ENCODE results near the gene TRANK1. TPM values are rescaled to one million over a fixed set of nuclear protein-coding genes. Genes with fewer than 3 reads are reported as not detected.

TRANK1 gene
- total RNA-seq, 2 experiments from 2014 or later, result 39.2 to 44.8 TPM

DNA sequence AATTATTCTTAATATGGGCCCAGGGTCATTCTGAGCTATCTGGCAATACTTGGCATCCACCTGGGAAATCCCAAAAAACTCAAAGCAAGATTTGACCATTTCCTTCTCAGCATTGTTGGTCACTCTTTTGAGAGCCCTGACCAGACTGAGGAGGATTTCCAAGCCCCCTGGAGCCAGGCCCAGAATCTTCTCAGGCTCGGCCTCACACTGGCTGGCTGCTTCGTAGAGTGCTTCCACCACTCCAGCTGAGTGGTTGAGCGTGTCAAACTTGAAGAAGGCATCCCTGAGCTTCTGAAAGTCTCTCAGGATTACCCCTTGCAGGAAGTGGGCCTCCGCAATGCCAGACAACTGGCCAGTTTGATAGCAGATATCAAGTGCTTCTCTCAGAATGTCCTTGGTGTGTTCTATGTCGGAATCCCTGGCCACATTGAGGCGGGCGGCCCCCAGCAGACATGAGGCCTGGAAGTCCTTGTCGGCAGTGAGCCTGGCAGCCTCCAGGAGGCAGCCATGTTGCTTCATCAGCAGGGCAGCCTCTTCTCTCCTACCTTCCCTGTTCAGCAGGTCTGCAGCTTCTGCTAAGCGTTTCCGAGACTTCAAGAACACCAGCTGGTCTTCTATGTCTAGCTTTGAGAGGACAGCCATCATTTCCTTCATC lies 111.6 kb downstream of the TRANK1 start:
- Histone ChIP-seq H3K4me3 (ENCODE audit: low read length) (no peak overlapping the region), H3K27ac (ENCODE audit: low read depth in 1 of 2, low read length in 2 of 2) (no peak overlapping the region), H3K27me3 (ENCODE audit: control insufficient read depth in 1 of 2, insufficient read depth in 2 of 2, low read length in 2 of 2) (no peaks in the 10 kb centered on the region), H3K36me3 (ENCODE audit: insufficient read depth, low read length) (peaks cover 96% of the 10 kb centered on the region), H3K4me1 (ENCODE audit: insufficient read depth, low read length) (no peaks in the 10 kb centered on the region), H3K9me3 (ENCODE audit: control insufficient read depth in 1 of 2, insufficient read depth in 1 of 2, low read length in 2 of 2) (no peaks in the 10 kb centered on the region)
- Mint-ChIP-seq H3K4me3 (no peak overlapping the region), H3K27ac (no peak overlapping the region), H3K27me3 (no peaks in the 10 kb centered on the region), H3K36me3 (ENCODE audit: low read depth) (peaks cover 98% of the 10 kb centered on the region), H3K9me3 (no peaks in the 10 kb centered on the region), H3K4me1 (ENCODE audit: low read depth) (no peaks in the 10 kb centered on the region)
- POLR2A ChIA-PET, result no interaction called here
- ATAC-seq (ENCODE audit: poor library complexity) (no peak), DNase-seq (no peak)
- intact Hi-C loops (cut with DNase I, micrococcal nuclease), result no loop called here
- TF ChIP-seq, protein P1, sequence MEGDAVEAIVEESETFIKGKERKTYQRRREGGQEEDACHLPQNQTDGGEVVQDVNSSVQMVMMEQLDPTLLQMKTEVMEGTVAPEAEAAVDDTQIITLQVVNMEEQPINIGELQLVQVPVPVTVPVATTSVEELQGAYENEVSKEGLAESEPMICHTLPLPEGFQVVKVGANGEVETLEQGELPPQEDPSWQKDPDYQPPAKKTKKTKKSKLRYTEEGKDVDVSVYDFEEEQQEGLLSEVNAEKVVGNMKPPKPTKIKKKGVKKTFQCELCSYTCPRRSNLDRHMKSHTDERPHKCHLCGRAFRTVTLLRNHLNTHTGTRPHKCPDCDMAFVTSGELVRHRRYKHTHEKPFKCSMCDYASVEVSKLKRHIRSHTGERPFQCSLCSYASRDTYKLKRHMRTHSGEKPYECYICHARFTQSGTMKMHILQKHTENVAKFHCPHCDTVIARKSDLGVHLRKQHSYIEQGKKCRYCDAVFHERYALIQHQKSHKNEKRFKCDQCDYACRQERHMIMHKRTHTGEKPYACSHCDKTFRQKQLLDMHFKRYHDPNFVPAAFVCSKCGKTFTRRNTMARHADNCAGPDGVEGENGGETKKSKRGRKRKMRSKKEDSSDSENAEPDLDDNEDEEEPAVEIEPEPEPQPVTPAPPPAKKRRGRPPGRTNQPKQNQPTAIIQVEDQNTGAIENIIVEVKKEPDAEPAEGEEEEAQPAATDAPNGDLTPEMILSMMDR (IDR thresholded peaks at IDR 0.05), result no peak
- CTCF ChIA-PET, result no interaction called here

DNA sequence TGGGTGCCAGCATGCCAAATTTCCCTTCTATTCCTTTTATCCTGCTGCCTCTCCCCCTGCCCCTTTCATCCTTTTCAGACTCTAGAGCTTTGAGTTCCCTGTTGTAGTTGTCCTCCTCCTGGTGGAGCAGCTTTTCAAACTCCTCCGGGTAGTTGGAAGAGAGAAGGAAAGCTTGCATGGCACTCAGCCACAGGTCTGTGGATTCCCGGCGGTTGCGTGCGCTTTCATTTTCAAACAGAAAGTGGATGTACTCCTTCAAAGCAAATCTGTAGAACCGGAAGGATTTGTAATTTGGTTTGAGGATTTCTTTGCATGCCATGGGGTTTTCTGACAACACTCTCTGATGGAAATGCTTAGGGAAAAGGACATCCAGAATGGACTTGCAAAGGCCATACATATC lies 112.4 kb downstream of the TRANK1 start:
- H3K36me3 ChIP-seq (ENCODE audit: insufficient read depth, low read length), result peaks cover 94% of the 10 kb centered on the region
- intact Hi-C loops (cut with DNase I, micrococcal nuclease), result no loop called here
- TF ChIP-seq, protein P1 (IDR thresholded peaks at IDR 0.05), result no peak
- H3K27me3 ChIP-seq (ENCODE audit: control insufficient read depth in 1 of 2, insufficient read depth in 2 of 2, low read length in 2 of 2), result no peaks in the 10 kb centered on the region
- POLR2A ChIA-PET, result no interaction called here
- Mint-ChIP-seq H3K9me3 (no peaks in the 10 kb centered on the region), H3K27me3 (no peaks in the 10 kb centered on the region), H3K36me3 (ENCODE audit: low read depth) (peaks cover 98% of the 10 kb centered on the region), H3K4me3 (no peak overlapping the region), H3K27ac (no peak overlapping the region), H3K4me1 (ENCODE audit: low read depth) (no peaks in the 10 kb centered on the region)
- no peak for DNase-seq
- no peak overlapping the region for H3K27ac ChIP-seq (ENCODE audit: low read depth in 1 of 2, low read length in 2 of 2)
- CTCF ChIA-PET, result no interaction called here
- no peaks in the 10 kb centered on the region for H3K9me3 ChIP-seq (ENCODE audit: control insufficient read depth in 1 of 2, insufficient read depth in 1 of 2, low read length in 2 of 2)
- no peak for ATAC-seq (ENCODE audit: poor library complexity)
- H3K4me1 ChIP-seq (ENCODE audit: insufficient read depth, low read length), result no peaks in the 10 kb centered on the region
- no peak overlapping the region for H3K4me3 ChIP-seq (ENCODE audit: low read length)

DNA sequence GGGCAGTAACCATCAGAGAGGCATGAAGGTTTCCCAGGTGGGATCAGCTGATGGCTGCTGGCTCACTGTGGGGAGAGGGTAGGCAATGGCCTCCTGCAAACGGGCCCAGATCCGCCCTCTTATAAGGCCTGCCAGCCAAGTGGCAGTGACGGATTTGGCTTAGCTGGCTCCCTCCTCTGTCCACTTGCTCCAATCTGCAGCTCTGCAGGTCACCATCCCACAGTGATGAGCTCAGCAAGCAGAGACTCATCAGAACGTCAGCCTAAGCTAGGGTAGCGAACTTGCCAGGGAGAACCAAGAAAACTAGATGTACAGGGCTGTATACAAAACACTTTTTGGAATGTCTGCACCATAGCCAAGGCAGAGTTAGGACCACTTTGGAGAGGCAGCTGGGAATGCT lies 117.7 kb downstream of the TRANK1 start:
- Histone ChIP-seq H3K4me3 (ENCODE audit: low read length) (no peak overlapping the region), H3K27me3 (ENCODE audit: control insufficient read depth in 1 of 2, insufficient read depth in 2 of 2, low read length in 2 of 2) (no peaks in the 10 kb centered on the region), H3K27ac (ENCODE audit: low read depth in 1 of 2, low read length in 2 of 2) (no peak overlapping the region), H3K9me3 (ENCODE audit: control insufficient read depth in 1 of 2, insufficient read depth in 1 of 2, low read length in 2 of 2) (no peaks in the 10 kb centered on the region), H3K36me3 (ENCODE audit: insufficient read depth, low read length) (peaks cover 87% of the 10 kb centered on the region), H3K4me1 (ENCODE audit: insufficient read depth, low read length) (no peaks in the 10 kb centered on the region)
- ChIA-PET POLR2A (no interaction called here), CTCF (interaction anchor here (0.8 kb wide), 1 partner anchor 13 kb away, joined by 3 read pairs; no protein-coding TSS in a partner anchor)
- Mint-ChIP-seq H3K36me3 (ENCODE audit: low read depth) (peaks cover 86% of the 10 kb centered on the region), H3K9me3 (no peaks in the 10 kb centered on the region), H3K4me1 (ENCODE audit: low read depth) (no peaks in the 10 kb centered on the region), H3K4me3 (no peak overlapping the region), H3K27me3 (no peaks in the 10 kb centered on the region), H3K27ac (no peak overlapping the region)
- ATAC-seq (ENCODE audit: poor library complexity) (no peak), DNase-seq (no peak)
- TF ChIP-seq, protein P1 (IDR thresholded peaks at IDR 0.05), result no peak
- intact Hi-C loops (cut with DNase I, micrococcal nuclease), result no loop called here
